Sigmoid colon (tissue), 7 donors: ENCODE measurements around the gene JAKMIP1. TPM values are rescaled to one million over a fixed set of nuclear protein-coding genes. Genes with fewer than 3 reads are reported as not detected.

Source experiments
- DNase-seq: peaks from one replicate; pipeline ENCODE4 v3.0.0-alpha.2; 2019
- H3K27ac ChIP-seq, 4 donors: fragments of 200-600 bp; sonication (generic); one replicate each; pipeline ENCODE4 v1.5.1; 2016 to 2019; ENCODE audit warnings: mild to moderate bottlenecking in 1 of 4
- H3K27me3 ChIP-seq, 3 donors: fragments of 200-600 bp; sonication (generic); one replicate each; pipeline ENCODE4 v1.5.1; 2019; ENCODE audit warnings: mild to moderate bottlenecking in 1 of 3
- H3K36me3 ChIP-seq, 4 donors: fragments of 200-600 bp; sonication (generic); one replicate each; pipeline ENCODE4 v1.5.1; 2016 to 2019
- H3K4me1 ChIP-seq, 4 donors: fragments of 200-600 bp; sonication (generic); one replicate each; pipeline ENCODE4 v1.5.1; 2017 to 2019
- H3K4me3 ChIP-seq, 4 donors: fragments of 200-600 bp; sonication (generic); one replicate each; pipeline ENCODE4 v1.5.1; 2017 to 2019; ENCODE audit warnings: mild to moderate bottlenecking in 2 of 4, moderate library complexity in 1 of 4
- H3K9me3 ChIP-seq, 4 donors: fragments of 200-600 bp in 3 of 4; sonication (generic) in 3 of 4; one replicate each; pipeline versions ENCODE4 v1.5.1 to v1.6.1; 2013 to 2019
- EP300 ChIP-seq, 4 donors: sonication (generic); formaldehyde crosslinking; IDR thresholded peaks; one replicate each; pipeline ENCODE4 v1.6.1; 2017; ENCODE audit warnings: antibody characterized with exemption in 4 of 4
- POLR2A ChIP-seq, 2 donors: fragments of 450-650 bp; IDR thresholded peaks; one replicate each; pipeline ENCODE4 v1.6.1; 2016; ENCODE audit warnings: antibody characterized with exemption in 2 of 2, mild to moderate bottlenecking in 2 of 2, moderate library complexity in 2 of 2
- POLR2AphosphoS5 ChIP-seq, 4 donors: sonication (generic); formaldehyde crosslinking; IDR thresholded peaks; one replicate each; pipeline ENCODE4 v1.6.1; 2017; ENCODE audit warnings: antibody characterized with exemption in 4 of 4
- WGBS, 2 donors: extraction: QIAGEN DNeasy Blood & Tissue Kit; methylation state at CpG; one replicate each; pipeline ENCODE4 v1.1.7; 2013; 5-methylcytosine and 5-hydroxymethylcytosine counted together
- intact Hi-C: fragments of 100-400 bp; cut with DNase I; formaldehyde crosslinking; loops from one replicate; pipeline ENCODE4 v1.15.1; 2023
- polyA plus RNA-seq, 3 donors: library from polyadenylated mRNA; stranded (reverse); fragments of 200-250 nt; gene quantifications; one replicate each; pipeline ENCODE4 v1.2.3, GENCODE V29; 2013
- total RNA-seq, 4 donors: library from RNA; depleted of rRNA; stranded (reverse); fragments of >200 nt; gene quantifications; one replicate each; pipeline ENCODE4 v1.1.0, GENCODE V29; 2016
- TF ChIP-seq, protein P1 (sequence below), 4 experiments: fragments of 450-650 bp in 3 of 4; fragments of 200-600 bp in 1 of 4; IDR thresholded peaks; one replicate each; pipeline ENCODE4 v1.5.1; 2016 to 2019; ENCODE audit warnings: antibody characterized with exemption in 4 of 4, mild to moderate bottlenecking in 3 of 4, moderate library complexity in 2 of 4
- donor health status: healthy with polysubstance abuse.
- donor health status: Bipolar disorder and iron deficiency.
- donor health status: healthy.

Gene JAKMIP1
- total and polyA plus RNA-seq, 7 donors, result 0.49 to 3.9 (median 1.8) TPM; not detected in 2

DNA sequence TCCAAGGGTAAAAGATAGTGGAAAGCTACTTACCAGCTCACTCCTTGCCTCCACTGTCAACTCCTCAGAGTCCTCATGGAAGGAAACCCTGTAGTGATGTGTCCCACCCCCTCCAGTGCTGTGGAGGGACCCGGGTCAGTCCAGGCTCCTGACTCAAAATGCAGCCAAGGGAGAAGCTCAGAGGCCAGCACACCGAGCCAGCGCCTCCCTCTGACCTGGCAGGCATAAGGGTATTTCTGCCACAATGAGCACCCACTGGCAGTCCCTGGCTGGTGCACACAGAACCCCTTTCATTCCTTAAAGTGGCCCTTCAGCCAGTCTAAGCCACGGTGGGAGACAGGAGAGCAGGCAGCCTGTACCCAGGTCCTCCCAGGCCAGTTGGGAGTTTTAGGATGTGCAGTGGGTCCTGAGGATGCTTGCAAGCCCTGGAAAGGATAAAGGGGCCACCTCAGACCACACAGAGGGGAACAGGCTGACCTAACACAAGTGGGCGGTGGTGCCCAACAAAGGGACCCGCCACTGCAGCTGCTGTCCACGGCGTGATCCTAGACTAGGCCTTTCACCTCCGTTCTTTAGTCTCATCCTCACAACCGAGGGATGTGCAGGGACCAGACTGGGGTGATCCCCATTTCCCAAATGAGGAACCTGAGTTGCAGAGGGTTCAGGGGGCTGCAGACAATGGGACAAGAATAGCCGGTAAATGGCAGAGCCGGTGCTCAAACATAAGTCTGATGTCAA lies 5.7 kb downstream of the JAKMIP1 start:
- 83 to 89% methylated on average over 12 of the region's 12 CpGs for WGBS, 2 donors
- Histone ChIP-seq H3K4me3 (no peak overlapping the region), H3K4me1 (peaks cover 0 to 13% (median 12%) of the 10 kb centered on the region in 4 donors), H3K27me3 (peaks cover 9 to 83% (median 55%) of the 10 kb centered on the region in 3 donors), H3K9me3 (no peaks in the 10 kb centered on the region), H3K36me3 (no peaks in the 10 kb centered on the region), H3K27ac (no peak overlapping the region)
- DNase-seq, result peak; percentile 35
- intact Hi-C loops, result no loop called here
- no peak for TF ChIP-seq POLR2A (IDR thresholded peaks at IDR 0.05)

DNA sequence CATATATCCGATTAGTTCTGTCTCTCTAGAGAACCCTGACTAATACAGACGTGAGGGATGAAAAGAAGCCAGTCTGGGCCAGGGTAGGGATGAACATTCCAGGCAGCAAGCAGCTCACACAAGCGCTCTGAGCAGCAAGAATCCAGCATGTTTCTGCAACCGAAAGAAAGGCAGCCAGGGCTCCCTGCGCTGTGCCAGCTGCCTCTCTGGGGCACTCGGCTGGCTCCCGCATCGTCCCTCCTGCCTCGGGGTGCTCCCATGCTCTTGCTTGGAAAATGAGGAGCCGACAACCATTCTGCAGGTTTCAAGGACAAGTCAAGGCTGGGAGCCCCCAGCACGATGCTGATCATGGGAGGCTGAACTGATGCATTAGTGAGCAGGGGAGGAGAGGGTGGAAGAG lies 7.0 kb downstream of the JAKMIP1 start:
- TF ChIP-seq, protein P1, sequence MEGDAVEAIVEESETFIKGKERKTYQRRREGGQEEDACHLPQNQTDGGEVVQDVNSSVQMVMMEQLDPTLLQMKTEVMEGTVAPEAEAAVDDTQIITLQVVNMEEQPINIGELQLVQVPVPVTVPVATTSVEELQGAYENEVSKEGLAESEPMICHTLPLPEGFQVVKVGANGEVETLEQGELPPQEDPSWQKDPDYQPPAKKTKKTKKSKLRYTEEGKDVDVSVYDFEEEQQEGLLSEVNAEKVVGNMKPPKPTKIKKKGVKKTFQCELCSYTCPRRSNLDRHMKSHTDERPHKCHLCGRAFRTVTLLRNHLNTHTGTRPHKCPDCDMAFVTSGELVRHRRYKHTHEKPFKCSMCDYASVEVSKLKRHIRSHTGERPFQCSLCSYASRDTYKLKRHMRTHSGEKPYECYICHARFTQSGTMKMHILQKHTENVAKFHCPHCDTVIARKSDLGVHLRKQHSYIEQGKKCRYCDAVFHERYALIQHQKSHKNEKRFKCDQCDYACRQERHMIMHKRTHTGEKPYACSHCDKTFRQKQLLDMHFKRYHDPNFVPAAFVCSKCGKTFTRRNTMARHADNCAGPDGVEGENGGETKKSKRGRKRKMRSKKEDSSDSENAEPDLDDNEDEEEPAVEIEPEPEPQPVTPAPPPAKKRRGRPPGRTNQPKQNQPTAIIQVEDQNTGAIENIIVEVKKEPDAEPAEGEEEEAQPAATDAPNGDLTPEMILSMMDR (IDR thresholded peaks at IDR 0.05), result no peak
- TF ChIP-seq POLR2AphosphoS5 (IDR thresholded peaks at IDR 0.05), result no peak
- TF ChIP-seq EP300 (IDR thresholded peaks at IDR 0.05), result no peak
- no peak for TF ChIP-seq POLR2A (IDR thresholded peaks at IDR 0.05)
- WGBS, 2 donors, result 81 to 88% methylated on average over 11 of the region's 11 CpGs

DNA sequence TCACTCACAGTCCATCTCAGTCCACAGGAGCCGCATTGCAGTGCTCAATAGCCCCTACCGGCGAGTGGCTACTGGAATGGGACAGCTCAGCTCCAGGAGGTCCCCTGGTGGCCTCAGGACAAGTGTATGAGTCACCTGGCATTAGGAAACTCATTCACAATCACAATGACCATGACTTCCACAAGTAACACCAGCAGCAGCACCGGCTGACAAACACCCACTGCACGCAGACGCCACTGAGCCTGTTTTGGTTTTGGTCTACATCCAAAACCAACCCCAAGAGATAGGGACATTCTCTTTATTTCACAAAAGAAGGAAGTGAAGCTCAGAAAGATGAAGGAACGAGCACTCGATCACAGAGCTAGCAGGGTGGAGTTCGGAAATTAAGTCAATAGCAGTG lies 8.1 kb downstream of the JAKMIP1 start:
- Histone ChIP-seq H3K36me3 (no peaks in the 10 kb centered on the region), H3K4me3 (no peak overlapping the region), H3K9me3 (peaks cover 0 to 4% (median 0%) of the 10 kb centered on the region in 4 donors), H3K27me3 (peaks cover under 1 to 64% (median 32%) of the 10 kb centered on the region in 3 donors), H3K27ac (no peak overlapping the region), H3K4me1 (no peaks in the 10 kb centered on the region)
- WGBS, 2 donors, result 57 to 81% methylated on average over 9 of the region's 9 CpGs
- peak; percentile 24 for DNase-seq
- TF ChIP-seq EP300 (IDR thresholded peaks at IDR 0.05) (no peak), POLR2A (IDR thresholded peaks at IDR 0.05) (no peak), POLR2AphosphoS5 (IDR thresholded peaks at IDR 0.05) (no peak)
- TF ChIP-seq, protein P1 (IDR thresholded peaks at IDR 0.05), result no peak
- intact Hi-C loops, result no loop called here

More for the DNA sequence above, 7.0 kb downstream of the JAKMIP1 start:
- no peaks in the 10 kb centered on the region for H3K9me3 ChIP-seq
- H3K27ac ChIP-seq, result no peak overlapping the region
- H3K36me3 ChIP-seq, result no peaks in the 10 kb centered on the region
- H3K4me1 ChIP-seq, result peaks cover 0 to under 1% (median under 1%) of the 10 kb centered on the region in 4 donors
- peaks cover 2 to 76% (median 43%) of the 10 kb centered on the region in 3 donors for H3K27me3 ChIP-seq
- H3K4me3 ChIP-seq, result no peak overlapping the region
- intact Hi-C loops, result no loop called here
- peak; percentile 39 for DNase-seq

DNA sequence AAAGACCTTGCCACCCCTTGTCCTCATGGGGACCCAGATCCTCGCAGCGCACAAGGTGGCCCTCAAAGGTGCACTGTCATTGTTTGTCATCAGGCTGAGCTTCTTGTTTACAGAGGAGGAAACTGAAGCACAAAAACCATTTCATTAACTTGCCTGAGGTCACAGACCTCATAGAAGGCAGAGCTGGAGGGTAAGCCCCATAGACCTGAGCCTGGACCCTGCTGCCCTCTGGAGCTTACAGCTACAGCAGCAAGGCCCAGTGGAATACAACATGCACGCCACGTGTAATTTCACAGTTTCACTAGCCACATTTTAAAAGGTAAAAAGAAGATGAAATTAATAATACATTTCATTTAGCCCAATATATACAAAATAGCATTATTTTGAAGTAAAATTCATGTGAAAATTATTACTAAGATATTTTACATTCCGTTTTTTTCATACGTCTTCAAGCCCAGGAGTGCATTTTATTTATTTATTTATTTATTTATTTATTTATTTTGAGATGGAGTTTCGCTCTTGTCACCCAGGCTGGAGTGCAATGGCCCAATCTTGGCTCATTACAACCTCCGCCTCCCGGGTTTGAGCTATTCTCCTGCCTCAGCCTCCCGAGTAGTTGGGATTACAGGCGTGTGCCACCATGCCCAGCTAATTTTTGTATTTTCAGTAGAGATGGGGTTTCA lies 8.8 kb downstream of the JAKMIP1 start:
- TF ChIP-seq POLR2AphosphoS5 (IDR thresholded peaks at IDR 0.05), result no peak
- TF ChIP-seq, protein P1 (IDR thresholded peaks at IDR 0.05), result no peak
- TF ChIP-seq POLR2A (IDR thresholded peaks at IDR 0.05), result no peak
- TF ChIP-seq EP300 (IDR thresholded peaks at IDR 0.05), result no peak
- DNase-seq, result peak; percentile 30
- H3K4me1 ChIP-seq, result no peaks in the 10 kb centered on the region
- intact Hi-C loops, result no loop called here
- no peak overlapping the region for H3K27ac ChIP-seq
- no peaks in the 10 kb centered on the region for H3K36me3 ChIP-seq
- no peak overlapping the region for H3K4me3 ChIP-seq
- H3K9me3 ChIP-seq, result peaks cover 0 to 7% (median 0%) of the 10 kb centered on the region in 4 donors
- 88% methylated on average over 11 of the region's 11 CpGs for WGBS, 2 donors
- H3K27me3 ChIP-seq, result peaks cover 0 to 58% (median 25%) of the 10 kb centered on the region in 3 donors

DNA sequence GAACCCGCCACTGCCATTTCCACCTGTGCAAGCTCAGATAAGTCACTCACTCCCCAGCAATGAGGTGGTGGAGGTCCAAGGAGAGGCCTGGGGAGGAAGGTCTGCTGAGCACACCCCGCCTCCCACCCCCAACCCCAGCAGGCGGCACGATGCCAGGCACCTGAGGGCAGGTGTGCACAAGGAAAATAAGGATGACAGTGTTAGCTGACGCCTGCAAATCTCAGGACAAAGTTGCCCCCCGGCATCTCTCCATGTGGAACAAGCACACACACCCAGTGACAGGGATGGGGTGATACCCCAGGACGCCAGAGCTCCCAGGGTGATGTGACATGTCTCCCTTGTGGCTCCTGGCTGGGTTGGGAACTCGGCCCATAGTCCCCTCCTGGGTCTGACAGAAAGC lies 9.9 kb downstream of the JAKMIP1 start:
- Histone ChIP-seq H3K4me1 (no peaks in the 10 kb centered on the region), H3K9me3 (peaks cover 0 to 7% (median 0%) of the 10 kb centered on the region in 4 donors), H3K27ac (no peak overlapping the region), H3K27me3 (peaks cover 0 to 47% (median 15%) of the 10 kb centered on the region in 3 donors), H3K36me3 (no peaks in the 10 kb centered on the region), H3K4me3 (no peak overlapping the region)
- 75 to 84% methylated on average over 8 of the region's 8 CpGs for WGBS, 2 donors
- intact Hi-C loops, result no loop called here
- TF ChIP-seq EP300 (IDR thresholded peaks at IDR 0.05) (no peak), POLR2A (IDR thresholded peaks at IDR 0.05) (no peak), POLR2AphosphoS5 (IDR thresholded peaks at IDR 0.05) (no peak)
- TF ChIP-seq, protein P1 (IDR thresholded peaks at IDR 0.05), result no peak
- no peak for DNase-seq
